ENCODE results near the gene ANKRD24.
"Not testable (repeated sequence)": the region's sequence is repeated elsewhere in the genome, so short reads cannot be mapped to it uniquely, and the experiment has no call there.

ANKRD24 gene

DNA sequence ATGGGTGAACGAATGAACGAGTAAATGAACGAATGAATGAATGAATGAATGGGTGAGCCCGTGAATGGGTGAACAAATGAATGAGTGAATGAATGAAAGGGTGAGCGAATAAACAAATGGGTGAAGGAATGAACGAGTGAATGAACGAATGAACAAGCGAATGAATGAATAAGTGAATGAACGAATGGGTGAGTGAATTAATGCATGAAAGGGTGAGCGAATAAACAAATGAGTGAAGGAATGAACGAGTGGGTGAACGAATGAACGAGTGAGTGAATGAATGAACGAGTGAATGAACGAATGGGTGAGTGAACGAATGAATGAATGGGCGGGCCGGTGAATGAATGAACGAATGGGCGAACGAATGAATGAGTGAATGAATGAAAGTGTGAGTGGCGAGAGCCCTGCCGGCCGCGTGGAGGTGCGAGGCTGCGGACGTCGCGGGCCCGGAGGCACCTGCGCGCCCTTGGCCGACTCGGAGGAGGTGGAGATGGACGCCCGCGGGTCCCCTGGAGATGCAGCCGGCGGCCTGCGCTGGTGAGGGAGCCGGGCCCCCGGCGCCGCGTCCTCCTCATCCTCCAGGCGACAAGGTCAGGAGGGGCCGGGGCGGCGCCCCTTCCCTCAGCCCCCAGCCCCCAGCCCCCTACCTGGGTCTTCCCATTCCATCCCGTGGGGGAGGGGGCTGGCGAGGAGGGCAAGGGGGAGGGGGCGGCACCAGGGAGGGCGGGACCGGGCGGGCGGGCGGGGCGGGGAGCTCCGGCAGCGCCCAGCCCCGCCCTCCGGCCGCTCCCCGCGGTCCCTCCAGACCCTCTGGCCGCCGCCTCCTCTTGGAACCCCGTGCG lies 15.4 kb downstream of the ANKRD24 start:
- DNase-seq (ENCODE audit: low read depth) = no peak

DNA sequence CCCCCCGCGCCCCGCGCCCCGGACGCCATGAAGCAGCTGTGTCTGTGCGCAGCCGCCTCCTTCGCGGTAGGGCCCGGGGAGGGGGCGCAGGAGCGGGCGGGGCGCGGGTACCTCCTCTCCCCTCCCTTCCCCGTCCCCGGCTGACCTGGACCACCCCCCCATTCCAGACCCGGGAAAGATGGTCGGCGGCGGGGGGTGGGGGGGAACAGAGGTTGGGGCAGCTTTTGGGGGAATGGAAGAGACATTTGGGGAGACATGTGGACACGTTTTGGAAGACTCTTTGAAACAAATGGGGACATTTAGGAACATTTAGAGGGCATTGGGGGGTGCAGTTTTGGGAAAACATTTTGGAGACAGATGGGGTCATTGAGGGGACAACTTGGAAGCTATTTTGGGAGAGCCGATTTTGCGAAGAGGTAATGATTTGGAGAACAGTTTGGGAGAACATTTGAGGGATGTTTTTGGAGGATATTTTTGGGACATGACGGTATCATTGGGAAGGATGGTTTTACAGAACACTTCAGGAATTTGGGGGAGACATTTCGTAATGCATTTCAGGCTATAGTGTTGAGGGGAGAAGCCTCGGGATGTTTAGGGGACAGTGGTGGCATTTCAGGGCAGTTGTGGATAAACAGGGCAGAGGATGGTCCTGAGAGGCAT lies 16.1 kb downstream of the ANKRD24 start:
- no peak for DNase-seq (ENCODE audit: low read depth)

DNA sequence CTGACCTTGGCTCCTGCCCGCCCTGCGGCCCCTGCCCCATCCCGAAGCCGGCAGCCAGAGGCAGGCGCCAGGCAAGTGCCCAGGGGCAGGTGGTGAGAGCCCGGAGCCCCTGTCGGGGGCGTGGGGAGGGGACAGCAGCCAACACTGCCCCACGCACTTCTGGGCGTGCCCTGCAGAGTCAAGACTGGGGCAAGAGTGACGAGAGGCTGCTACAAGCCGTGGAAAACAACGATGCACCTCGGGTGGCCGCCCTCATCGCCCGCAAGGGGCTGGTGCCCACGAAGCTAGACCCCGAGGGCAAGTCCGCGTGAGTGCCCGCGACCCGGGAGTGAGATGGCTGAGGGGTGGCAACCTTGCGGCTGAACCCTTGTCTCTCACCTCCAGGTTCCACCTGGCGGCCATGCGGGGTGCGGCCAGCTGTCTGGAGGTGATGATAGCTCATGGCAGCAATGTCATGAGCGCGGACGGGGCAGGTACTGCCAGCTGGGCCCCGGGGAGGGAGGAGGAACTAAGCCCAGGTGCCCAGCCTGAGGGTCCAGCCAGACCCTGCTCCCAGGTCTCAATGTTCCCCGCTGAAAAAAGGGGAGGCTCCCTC lies 17.3 kb downstream of the ANKRD24 start:
- no peak for DNase-seq (ENCODE audit: low read depth)

DNA sequence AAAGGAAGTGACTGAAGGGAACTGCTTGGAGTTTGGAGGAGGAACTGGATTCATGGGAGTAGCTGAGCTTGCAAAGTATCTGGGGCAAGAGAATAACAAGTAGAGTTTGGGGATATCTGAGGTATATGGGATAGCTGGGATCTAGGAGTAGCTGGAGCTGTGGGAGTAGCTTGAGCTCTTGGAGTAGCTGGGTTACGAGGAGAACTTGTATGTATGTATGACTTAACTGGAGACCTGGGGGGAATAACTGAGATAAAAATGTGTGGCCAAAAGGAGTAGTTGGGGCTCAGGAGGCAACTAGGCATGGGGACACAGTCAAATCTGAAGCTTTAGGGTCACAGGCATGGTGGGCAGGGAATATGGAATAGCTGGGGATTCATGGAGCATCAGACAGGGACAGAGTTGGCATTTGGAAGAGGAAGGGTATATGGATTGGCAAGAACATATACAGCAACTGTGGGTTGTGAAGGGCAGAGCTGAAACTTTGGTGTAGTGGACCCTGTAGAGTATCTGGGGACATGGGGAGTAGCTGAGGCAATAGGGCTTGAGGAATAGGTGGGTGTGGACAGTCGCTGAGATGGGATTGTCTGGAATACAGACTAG lies 18.6 kb downstream of the ANKRD24 start:
- no peak for DNase-seq (ENCODE audit: low read depth)

DNA sequence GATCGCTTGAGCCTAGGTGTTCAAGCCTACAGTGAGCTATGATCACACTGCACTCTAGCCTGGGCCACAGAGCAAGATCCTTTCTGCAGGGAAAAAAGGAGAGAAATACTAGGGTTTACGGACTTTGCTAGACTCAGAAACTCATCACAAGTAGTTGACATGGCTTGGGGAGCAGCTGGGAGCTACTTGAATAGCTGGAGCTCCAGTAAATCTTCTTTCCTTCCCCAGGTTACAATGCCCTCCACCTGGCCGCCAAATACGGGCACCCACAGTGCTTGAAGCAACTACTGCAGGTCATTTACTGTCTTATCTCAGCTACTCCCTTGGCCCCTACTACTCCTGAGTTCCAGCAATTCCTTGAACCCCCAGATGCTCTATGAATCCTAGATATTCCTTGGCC lies 19.3 kb downstream of the ANKRD24 start:
- DNase-seq (ENCODE audit: low read depth) = no peak

DNA sequence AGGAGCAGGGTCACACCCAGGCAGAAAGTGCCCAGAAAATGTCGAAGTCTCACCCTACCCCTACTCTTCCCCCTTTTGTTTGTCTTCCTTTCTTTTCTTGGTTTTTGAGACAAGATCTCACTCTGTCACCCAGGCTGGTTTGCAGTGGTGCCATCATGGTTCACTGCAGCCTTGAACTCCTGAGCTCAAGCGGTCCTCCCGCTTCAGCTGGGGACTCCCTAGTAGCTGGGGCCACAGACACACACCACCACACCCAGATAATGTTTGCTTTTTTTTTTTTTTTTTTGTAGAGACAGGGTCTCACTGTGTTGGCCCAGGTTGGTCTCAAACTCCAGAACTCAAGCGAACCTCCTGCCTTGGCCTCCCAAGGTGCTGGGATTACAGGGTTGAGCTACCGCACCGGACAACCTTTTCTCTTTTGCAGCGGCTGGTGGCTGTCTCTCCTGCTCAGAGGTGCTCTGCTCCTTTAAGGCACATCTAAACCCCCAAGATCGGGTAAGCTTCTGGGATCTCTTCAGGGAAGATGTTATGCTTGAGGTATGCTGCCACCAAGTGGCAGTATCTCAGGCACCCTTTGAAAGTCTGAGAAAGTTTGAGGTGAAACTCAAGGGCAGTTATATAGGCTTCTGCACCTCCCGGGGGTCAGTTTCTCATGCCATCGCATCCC lies 24.5 kb downstream of the ANKRD24 start:
- peak; percentile 51 for DNase-seq (ENCODE audit: low read depth)

DNA sequence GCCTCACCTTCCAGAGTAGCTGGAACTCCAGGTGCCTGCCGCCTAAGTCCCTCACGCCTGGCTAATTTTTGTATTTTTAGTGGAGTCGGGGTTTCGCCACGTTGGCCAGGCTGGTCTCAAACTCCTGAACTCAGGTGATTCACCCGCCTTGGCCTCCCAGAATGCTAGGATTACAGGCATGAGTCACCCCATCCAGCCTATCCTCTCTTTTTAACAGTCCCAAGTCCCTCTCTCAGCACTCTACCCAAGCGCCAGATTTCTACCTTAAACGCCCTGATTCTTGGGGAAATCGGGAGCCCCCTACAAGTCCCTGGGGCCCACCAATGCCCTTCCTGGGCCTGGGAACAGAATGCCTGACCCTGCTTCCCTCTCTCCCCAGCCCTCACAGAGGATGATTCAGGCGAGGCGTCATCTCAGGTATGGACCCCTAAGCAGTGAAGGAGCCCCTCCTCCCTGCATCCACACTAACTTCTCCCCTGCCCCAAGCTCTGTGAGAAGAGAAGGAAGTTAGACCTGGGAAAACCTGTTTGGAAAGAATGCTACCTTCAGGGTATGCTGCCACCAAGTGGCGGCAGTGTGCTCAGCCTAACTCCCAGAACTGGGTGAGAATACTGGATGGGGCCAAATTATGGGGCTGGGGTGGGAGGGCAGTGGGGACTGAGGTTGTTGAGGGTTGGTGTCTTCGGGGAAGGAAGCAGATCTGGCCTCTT lies 26.1 kb downstream of the ANKRD24 start:
- DNase-seq (ENCODE audit: low read depth) = peak; percentile 45

DNA sequence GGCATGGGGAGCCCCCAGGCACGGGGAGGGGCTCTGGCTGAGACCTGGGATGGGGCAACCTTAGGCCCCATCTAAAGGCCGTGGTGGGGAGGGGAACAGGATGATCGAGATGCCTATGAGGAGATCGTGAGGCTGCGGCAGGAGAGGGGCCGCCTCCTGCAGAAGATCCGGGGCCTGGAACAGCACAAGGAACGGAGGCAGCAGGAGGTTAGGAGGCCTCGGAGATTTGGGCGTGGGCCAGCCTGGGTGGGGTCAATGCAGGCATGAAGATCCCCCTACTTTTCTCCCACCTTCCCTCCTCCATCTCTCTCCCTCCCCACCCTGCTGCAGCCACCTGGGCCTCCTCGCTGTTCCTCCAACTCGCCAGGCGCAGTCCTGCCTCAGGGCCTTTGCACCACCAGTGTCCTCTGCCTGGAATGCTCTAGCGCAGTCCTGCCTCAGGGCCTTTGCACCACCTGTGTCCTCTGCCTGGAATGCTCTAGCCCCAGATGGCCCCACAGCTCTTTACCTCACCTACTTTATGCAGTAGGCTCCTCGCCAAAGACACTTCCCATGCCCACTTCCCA lies 27.8 kb downstream of the ANKRD24 start:
- no peak for DNase-seq (ENCODE audit: low read depth)

DNA sequence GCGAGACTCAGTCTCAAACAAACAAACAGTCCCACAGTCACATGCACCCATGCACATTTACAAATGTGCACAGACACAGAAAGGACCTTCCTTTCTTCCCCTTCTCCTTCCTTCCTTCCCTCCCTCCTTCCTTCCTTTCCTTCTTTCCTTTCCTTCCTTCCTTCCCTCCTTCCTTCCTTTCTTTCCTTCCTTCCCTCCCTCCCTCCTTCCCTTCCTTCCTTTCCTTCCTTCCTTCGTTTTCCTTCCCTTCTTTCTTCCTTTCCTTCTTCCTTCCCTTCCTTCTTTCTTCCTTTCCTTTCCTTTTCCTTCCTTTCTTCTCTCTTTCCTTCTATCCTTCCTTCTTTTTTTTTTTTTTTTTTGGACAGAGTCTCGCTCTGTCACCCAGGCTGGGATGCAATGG lies 30.6 kb downstream of the ANKRD24 start:
- DNase-seq (ENCODE audit: low read depth) = no peak

DNA sequence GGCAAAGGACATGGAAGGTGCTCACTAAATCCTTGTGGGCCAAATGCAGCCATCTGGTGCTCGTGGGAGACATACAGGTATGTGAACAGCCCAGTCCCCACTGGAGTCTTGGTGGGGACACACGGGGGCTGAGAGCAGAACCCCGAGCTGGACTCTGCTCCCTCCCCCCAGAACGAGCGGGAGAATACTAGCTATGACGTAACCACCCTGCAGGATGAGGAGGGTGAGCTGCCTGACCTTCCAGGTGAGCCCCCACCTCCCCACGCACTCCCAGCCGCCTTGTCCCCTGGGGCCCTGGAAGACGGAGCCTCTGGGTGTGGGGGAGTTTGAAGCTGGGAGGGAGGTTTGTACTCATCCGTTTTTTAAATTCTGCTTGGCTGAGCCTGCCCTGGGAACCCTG lies 33.3 kb downstream of the ANKRD24 start:
- DNase-seq (ENCODE audit: low read depth) = no peak

DNA sequence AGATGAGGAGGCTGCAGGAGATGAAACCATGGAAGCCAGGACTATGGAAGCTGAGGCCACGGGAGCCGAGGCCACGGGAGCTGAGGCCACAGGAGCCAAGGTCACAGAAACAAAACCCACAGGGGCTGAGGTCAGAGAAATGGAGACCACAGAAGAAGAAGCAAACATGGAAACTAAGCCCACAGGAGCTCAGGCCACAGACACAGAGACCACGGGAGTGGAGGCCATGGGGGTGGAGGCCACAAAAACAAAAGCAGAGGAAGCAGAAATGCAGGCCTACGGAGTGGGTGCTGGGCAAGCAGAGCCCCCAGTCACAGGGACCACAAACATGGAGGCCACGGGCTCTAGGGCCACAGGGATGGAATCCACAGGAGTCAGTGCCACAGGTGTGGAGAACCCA lies 34.4 kb downstream of the ANKRD24 start:
- no peak for DNase-seq (ENCODE audit: low read depth)

DNA sequence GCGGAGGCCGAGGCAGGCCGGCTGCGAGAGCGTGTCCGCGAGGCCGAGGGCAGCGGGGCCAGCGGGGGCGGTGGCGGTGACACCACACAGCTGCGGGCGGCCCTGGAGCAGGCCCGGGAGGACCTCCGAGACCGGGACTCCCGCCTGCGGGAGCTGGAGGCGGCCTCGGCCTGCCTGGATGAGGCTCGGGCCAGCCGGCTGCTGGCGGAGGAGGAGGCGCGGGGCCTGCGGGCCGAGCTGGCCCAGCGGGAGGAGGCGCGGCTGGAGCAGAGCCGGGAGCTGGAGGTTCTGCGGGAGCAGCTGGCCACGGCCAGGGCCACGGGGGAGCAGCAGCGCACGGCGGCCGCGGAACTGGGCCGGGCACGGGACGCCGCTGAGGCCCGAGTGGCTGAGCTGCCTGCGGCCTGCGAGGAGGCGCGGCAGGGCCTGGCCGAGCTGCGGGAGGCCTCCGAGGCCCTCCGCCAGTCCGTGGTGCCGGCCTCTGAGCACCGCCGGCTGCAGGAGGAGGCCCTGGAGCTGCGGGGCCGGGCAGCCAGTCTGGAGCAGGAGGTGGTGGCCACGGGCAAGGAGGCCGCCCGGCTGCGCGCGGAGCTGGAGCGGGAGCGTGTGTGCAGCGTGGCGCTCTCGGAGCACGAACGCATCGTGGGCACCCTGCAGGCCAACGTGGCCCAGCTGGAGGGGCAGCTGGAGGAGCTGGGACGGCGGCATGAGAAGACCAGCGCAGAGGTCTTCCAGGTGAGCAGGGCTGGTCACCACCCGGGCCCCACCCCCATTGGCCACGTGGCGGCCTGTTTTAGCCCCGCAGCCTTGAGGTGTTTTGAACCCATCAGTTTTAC lies 35.2 kb downstream of the ANKRD24 start:
- no peak for DNase-seq (ENCODE audit: low read depth)

DNA sequence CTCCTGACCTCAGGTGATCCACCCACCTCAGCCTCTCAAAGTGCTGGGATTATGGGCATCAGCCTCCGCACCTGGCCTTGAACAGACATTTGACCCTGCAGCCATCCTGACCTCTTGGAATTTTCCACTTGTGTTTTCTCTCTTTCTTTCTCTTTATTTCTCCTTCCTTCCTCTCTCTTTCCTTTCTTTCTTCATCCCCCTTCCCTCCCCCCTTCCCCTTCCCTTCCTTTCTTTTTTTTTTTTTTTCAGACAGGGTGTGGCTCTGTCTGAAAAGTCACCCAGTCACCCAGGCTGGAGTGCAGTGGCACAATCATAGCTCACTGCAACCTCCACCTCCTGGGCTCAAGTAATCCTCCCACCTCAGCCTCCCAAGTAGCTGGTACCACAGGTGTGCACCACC lies 36.0 kb downstream of the ANKRD24 start:
- DNase-seq (ENCODE audit: low read depth) = not testable (repeated sequence)

DNA sequence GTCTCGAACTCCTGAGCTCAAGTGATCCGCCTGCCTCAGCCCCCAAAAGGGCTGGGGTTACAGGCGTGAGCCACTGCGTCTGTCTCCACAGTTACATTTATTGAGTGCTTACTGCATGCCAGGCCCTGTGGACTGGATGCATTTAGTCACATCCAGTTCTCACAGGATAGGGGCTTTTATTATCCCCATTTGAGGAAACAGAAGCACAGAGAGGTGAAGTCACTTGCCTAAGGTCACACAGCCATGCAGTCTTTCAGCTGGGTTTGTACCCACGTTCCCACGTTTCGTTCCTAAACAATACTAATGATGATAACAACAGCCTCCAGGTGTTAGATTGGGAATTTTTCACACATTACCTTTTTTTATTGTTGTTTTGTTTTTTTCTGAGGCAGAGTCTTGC lies 37.7 kb downstream of the ANKRD24 start:
- DNase-seq (ENCODE audit: low read depth) = no peak

DNA sequence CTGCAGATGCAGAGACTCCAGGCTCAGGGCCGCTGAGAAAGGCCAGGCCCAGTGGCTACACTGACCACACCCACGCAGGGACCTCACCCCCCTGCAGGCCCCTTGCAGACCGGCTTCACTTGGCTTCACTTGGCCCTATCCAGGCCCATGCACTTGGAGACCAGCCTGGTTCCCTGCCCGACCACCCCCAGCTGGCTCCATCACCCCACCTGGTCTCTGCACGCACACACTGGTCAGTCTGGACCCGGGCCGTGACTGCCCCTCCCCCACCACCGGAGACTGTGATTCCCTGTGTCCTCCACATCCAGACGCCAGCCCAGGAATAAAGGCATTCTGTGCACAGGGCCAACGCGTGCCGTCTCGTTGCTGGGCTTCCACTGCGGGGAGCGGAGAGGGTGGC lies 42.0 kb downstream of the ANKRD24 start:
- DNase-seq (ENCODE audit: low read depth) = no peak

DNA sequence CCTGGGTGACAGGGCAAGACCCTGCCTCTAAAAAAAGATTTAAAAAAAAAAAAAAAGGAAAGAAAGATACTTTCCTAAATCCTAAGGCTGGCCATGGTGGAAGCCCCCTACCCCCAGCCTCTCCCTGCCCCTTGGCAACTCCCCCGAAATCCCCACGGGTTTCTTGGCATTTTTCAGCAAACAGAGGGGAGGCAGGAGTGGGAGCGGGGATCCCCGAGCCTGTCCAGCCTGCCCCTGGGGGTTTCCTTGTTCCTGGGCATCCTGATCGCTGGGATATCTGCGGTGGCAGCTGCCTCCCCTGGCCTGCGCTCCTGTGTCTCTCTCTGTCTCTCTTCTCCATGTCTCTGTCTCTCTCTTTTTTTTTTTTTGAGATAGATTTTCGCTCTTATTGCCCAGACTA lies 43.4 kb downstream of the ANKRD24 start:
- DNase-seq (ENCODE audit: low read depth) = no peak

DNA sequence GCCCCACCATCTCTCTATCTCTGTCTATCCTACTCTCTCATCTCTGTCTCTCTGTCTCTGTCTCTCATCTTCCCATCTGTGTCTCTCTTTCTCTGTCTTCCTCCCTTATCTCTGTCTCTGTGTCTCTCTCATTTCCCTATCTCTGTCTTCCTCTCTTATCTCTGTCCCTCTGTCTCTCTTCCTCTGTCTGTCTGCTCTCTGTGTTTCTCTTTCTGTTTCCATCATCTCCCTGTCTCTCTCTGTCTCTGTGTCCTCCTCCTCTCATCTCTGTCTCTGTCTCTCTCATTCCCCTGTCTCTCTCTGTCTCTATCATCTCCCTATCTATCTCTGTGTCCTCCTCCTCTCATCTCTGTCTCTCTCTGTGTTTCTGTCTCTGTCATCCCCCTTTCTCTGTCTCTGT lies 45.3 kb downstream of the ANKRD24 start:
- DNase-seq (ENCODE audit: low read depth) = no peak

DNA sequence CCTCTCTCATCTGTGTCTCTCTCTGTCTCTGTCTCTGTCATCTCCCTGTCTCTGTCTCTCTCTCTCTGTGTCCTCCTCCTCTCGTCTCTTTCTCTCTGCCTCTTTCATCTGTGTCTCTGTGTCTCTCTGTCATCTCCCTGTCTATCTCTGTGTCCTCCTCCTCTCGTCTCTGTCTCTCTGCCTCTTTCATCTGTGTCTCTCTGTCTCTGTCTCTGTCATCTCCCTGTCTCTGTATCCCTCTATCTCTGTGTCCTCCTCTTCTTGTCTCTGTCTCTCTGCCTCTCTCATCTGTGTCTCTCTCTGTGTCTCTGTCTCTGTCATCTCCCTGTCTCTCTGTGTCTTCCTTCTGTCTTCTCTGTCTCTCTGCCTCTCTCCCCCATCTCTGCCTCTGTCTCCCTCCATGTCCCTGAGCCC lies 46.3 kb downstream of the ANKRD24 start:
- DNase-seq (ENCODE audit: low read depth) = no peak

DNA sequence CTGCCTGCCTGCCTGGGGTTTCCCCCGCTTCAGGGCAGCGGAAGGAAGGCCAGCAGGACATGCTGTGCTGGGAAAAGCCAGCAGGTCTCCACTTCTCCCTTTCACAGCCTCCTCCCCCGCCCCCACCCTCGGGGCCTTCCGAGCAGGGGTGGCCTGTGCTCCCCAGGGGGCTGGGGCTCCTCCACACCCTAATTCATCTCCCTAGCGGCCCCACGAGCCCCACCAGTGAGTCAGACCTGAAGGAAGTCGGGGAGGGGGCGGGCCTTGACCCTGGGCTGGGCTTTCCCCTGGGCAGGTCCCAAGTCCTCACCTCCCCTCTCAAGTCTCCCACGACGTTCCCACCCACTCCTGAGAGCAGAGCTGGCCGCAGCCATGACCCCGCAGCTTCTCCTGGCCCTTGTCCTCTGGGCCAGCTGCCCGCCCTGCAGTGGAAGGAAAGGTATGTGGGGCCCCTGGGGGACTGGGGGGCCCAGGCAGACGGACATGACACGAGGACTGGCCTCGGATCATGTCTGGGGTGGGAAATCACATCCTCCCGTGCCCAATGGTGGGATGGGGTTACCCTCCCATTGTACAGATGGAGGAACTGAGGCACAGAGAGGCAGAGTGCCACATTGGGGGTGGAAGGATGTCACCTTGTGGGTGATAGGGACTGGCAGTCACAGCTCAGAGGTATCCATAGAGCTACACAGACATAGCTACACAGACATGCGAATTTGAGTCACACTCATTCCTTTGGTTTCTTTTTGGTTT lies 46.9 kb downstream of the ANKRD24 start, which contains the start of gene EBI3:
Gene EBI3, plus strand, starts transcription at position 345 of the 753 bp plus-strand sequence. Its CDS starts 28 bp downstream, at position 373.
- DNase-seq (ENCODE audit: low read depth) = peak; percentile 62

All from EH (cell line).